Pancreas (tissue), 10 donors: ENCODE measurements around the gene MAP2K1. TPM values are rescaled to one million over a fixed set of nuclear protein-coding genes. Genes with fewer than 3 reads are reported as not detected.

Source experiments
- ATAC-seq, 4 donors: fragments of 200-7000 bp; cut with Tn5 transposase; one replicate each; pipeline versions ENCODE4 v1.8.0 to v1.9.1; 2020; ENCODE audit warnings: mild to moderate bottlenecking in 4 of 4, moderate library complexity in 4 of 4
- DNase-seq, 6 donors: peaks; one replicate each; pipeline ENCODE4 v3.0.0-alpha.2; 2020
- FAIRE-seq: peaks from 2 replicates; lab custom pipeline; 2012; peaks lifted over from hg19 to GRCh38; lab: Jason Lieb, UNC
- H3K27ac ChIP-seq, 4 donors: fragments of 200-600 bp; sonication (generic); 1 replicate in 3 of 4; 2 replicates in 1 of 4; pipeline versions ENCODE4 v1.5.0 to v1.8.0; 2020
- H3K27me3 ChIP-seq, 4 donors: fragments of 200-600 bp; one replicate each; pipeline ENCODE4 v1.8.0; 2021
- H3K36me3 ChIP-seq, 3 donors: fragments of 200-600 bp; sonication (generic) in 1 of 3; one replicate each; pipeline versions ENCODE4 v1.5.0 to v1.8.0; 2020 to 2021
- H3K4me1 ChIP-seq, 3 donors: fragments of 200-600 bp; one replicate each; pipeline ENCODE4 v1.8.0; 2021
- H3K4me3 ChIP-seq, 4 donors: fragments of 200-600 bp; sonication (generic) in 2 of 4; one replicate each; pipeline versions ENCODE4 v1.5.0 to v1.8.0; 2020 to 2021
- H3K9me3 ChIP-seq, 4 donors: fragments of 200-600 bp; one replicate each; pipeline ENCODE4 v1.8.0; 2021
- WGBS, 2 donors: extraction: QIAGEN DNeasy Blood & Tissue Kit; methylation state at CpG; one replicate each; pipeline ENCODE4 v1.1.7; 2013; 5-methylcytosine and 5-hydroxymethylcytosine counted together
- intact Hi-C, 3 donors: fragments of 100-400 bp; cut with DNase I; formaldehyde crosslinking; loops; one replicate each; pipeline versions ENCODE4 v1.11.1 to v1.14.2; 2022
- polyA plus RNA-seq, 2 donors: library from polyadenylated mRNA; stranded (reverse); fragments of 200-250 nt; gene quantifications; one replicate each; pipeline ENCODE4 v1.2.3, GENCODE V29; 2013
- total RNA-seq, 6 donors: library from RNA; stranded (reverse); fragmentation: NEBNext Ultra II Directional in 4 of 6; extraction: Animal tissue kit (Norgen Biotek cat#: 25700) in 4 of 6; gene quantifications; one replicate each; pipeline versions ENCODE4 v1.2.1 to v1.2.4, GENCODE V29; 2021 to 2023
- TF ChIP-seq, protein P1 (sequence below), 4 donors: fragments of 200-600 bp; sonication (generic) in 3 of 4; IDR thresholded peaks; one replicate each; pipeline versions ENCODE4 v1.5.0 to v1.8.0; 2021; ENCODE audit warnings: antibody characterized with exemption in 4 of 4
- donor health status: healthy with polysubstance abuse.
- donor health status: DM: no; HTN: no; CAD: no; lungs with moderate emphysema.
- donor health status: DM: no; HTN: no; CAD: no.
- donor health status: control.
- donor health status: control.
- donor health status: Bipolar disorder and iron deficiency.
- donor health status: DM: yes; HTN: yes; CAD: no.
- donor health status: DM: no; HTN: no; CAD: no.
- donor health status: DM: no; HTN: no; CAD: no.
- donor health status: DM: yes; HTN: yes; CAD: no.

MAP2K1 gene
- total and polyA plus RNA-seq, 8 donors: 7.6 to 23.3 (median 16.4) TPM

DNA sequence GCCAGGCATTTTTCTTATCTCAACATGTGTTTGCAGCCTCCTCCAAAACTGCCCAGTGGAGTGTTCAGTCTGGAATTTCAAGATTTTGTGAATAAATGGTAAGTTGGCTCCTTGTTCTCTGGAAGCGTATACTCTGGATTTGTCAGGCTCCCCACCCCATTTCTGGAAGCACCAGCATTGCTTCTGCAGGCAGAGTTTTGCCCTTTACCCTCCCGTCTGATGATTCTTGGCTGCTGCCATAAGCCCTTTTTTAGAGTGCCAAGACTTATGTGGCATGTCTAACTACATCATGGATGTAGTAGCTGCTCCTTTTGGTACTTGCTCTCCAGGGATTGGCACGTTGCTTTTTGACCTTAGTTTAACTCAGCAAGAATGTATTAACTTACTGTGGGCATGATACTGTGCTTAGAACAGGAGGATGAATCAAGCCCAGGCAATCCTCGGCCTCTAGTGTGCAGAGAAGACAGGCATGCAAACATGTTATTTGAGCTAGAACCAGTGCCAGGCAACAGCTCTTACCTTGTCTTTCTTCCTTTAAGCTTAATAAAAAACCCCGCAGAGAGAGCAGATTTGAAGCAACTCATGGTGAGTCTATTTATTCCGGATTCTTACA, 102.6 kb downstream of the MAP2K1 start:
- Histone ChIP-seq H3K27ac (peak overlapping the region in 1 of 4 donors; percentile 26), H3K27me3 (no peaks in the 10 kb centered on the region), H3K4me3 (no peak overlapping the region), H3K9me3 (no peaks in the 10 kb centered on the region), H3K36me3 (peaks cover 0 to 23% (median 5%) of the 10 kb centered on the region in 3 donors), H3K4me1 (no peaks in the 10 kb centered on the region)
- WGBS, 2 donors: 71 to 79% methylated on average over 6 of the region's 6 CpGs
- no peak for ATAC-seq
- no peak for DNase-seq
- no peak for FAIRE-seq
- TF ChIP-seq, protein P1, sequence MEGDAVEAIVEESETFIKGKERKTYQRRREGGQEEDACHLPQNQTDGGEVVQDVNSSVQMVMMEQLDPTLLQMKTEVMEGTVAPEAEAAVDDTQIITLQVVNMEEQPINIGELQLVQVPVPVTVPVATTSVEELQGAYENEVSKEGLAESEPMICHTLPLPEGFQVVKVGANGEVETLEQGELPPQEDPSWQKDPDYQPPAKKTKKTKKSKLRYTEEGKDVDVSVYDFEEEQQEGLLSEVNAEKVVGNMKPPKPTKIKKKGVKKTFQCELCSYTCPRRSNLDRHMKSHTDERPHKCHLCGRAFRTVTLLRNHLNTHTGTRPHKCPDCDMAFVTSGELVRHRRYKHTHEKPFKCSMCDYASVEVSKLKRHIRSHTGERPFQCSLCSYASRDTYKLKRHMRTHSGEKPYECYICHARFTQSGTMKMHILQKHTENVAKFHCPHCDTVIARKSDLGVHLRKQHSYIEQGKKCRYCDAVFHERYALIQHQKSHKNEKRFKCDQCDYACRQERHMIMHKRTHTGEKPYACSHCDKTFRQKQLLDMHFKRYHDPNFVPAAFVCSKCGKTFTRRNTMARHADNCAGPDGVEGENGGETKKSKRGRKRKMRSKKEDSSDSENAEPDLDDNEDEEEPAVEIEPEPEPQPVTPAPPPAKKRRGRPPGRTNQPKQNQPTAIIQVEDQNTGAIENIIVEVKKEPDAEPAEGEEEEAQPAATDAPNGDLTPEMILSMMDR (IDR thresholded peaks at IDR 0.05): no peak
- intact Hi-C loops: no loop called here

- ATAC-seq (no peak), FAIRE-seq (no peak), DNase-seq (no peak)
- intact Hi-C loops: loop anchor here in 2 of 3 donors (10.0 kb wide), 1 partner anchor 107 kb away; the partner anchor contains the start of gene MAP2K1 (in 2 of the 2)
- Histone ChIP-seq H3K27me3 (no peaks in the 10 kb centered on the region), H3K9me3 (no peaks in the 10 kb centered on the region), H3K4me3 (no peak overlapping the region), H3K36me3 (peaks cover 0 to 27% (median 5%) of the 10 kb centered on the region in 3 donors), H3K4me1 (peaks cover 0 to 10% (median 10%) of the 10 kb centered on the region in 3 donors), H3K27ac (no peak overlapping the region)
- TF ChIP-seq, protein P1 (IDR thresholded peaks at IDR 0.05): no peak
- WGBS, 2 donors: 92 to 95% methylated on average over 3 of the region's 3 CpGs
Measured at GRCh38 chr15:66491846-66492245, 105.1 kb downstream of the MAP2K1 start.

DNA sequence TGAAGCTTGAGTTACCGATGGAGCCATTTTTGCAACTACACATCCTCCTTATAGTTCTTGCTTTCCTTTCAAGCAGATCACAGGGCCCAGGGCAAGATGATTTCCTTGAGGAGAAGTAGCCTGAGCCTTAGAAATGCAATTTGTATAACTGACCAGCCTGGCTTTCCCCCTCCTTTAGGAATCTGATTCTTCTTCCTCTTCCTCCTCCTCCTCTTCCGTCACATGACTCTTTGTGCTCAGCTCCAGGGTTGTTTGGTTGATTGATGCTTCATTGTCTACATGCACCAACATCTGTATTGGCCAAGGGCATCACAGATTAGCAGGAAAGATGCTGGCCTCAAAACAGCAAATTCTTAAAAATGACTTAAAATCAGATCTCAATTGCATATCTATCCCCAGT, 107.5 kb downstream of the MAP2K1 start:
- Histone ChIP-seq H3K36me3 (peaks cover 5 to 39% (median 11%) of the 10 kb centered on the region in 3 donors), H3K4me1 (peaks cover 0 to 18% (median 18%) of the 10 kb centered on the region in 3 donors), H3K27me3 (no peaks in the 10 kb centered on the region), H3K27ac (no peak overlapping the region), H3K9me3 (no peaks in the 10 kb centered on the region), H3K4me3 (no peak overlapping the region)
- FAIRE-seq (no peak), DNase-seq (no peak), ATAC-seq (no peak)
- intact Hi-C loops: loop anchor here in 2 of 3 donors (10.0 kb wide), 1 partner anchor 109 kb away; the partner anchor contains the start of gene MAP2K1 (in 2 of the 2)
- WGBS, 2 donors: 86 to 100% methylated on average over 2 of the region's 2 CpGs
- TF ChIP-seq, protein P1 (IDR thresholded peaks at IDR 0.05): no peak

- 8 to 10% methylated on average over 17 of the region's 17 CpGs for WGBS, 2 donors
- Histone ChIP-seq H3K36me3 (peaks cover 0 to 46% (median 33%) of the 10 kb centered on the region in 3 donors), H3K4me3 (peak overlapping the region; percentile 52 to 94 (median 74)), H3K9me3 (no peaks in the 10 kb centered on the region), H3K27me3 (no peaks in the 10 kb centered on the region), H3K27ac (peak overlapping the region; percentile 64 to 83 (median 74)), H3K4me1 (peaks cover 0 to 22% (median 18%) of the 10 kb centered on the region in 3 donors)
- DNase-seq (no peak), FAIRE-seq (no peak), ATAC-seq (peak; percentile 15 to 41 (median 34))
- intact Hi-C loops: loop anchor here in 2 of 3 donors (10.0 kb wide), 1 partner anchor 112 kb away; the partner anchor contains the start of gene MAP2K1 (in 2 of the 2)
- TF ChIP-seq, protein P1 (IDR thresholded peaks at IDR 0.05): no peak
Measured at GRCh38 chr15:66496951-66497501, 110.3 kb downstream of the MAP2K1 start.
